Ovary (tissue), 9 donors: Measurements from ENCODE around the gene DCAF8L2. TPM values are rescaled to one million over a fixed set of nuclear protein-coding genes. Genes with fewer than 3 reads are reported as not detected.

Experiments
- DNase-seq, 5 donors: peaks; one replicate each; pipeline ENCODE4 v3.0.0-alpha.2; 2019 to 2020
- H3K27ac ChIP-seq, 2 donors: fragments of 200-600 bp; one replicate each; pipeline versions ENCODE4 v1.5.1 to v1.8.0; 2019 to 2022
- H3K27me3 ChIP-seq: fragments of 200-600 bp; one replicate; pipeline ENCODE4 v1.8.0; 2022
- H3K36me3 ChIP-seq: fragments of 200-600 bp; sonication (generic); one replicate; pipeline ENCODE4 v1.5.1; 2019
- H3K4me1 ChIP-seq: one replicate; pipeline ENCODE4 v1.8.1; 2013; ENCODE audit warnings: mild to moderate bottlenecking, moderate library complexity; ENCODE audit not compliant: insufficient read depth
- H3K4me3 ChIP-seq: fragments of 200-600 bp; sonication (generic); one replicate; pipeline ENCODE4 v1.5.1; 2017
- H3K9me3 ChIP-seq, 2 donors: fragments of 200-600 bp in 1 of 2; sonication (generic) in 1 of 2; one replicate each; pipeline versions ENCODE4 v1.5.1 to v1.8.1; 2013 to 2019; ENCODE audit warnings: mild to moderate bottlenecking in 1 of 2, moderate library complexity in 1 of 2
- EP300 ChIP-seq: sonication (generic); formaldehyde crosslinking; IDR thresholded peaks from one replicate; pipeline ENCODE4 v1.6.1; 2017; ENCODE audit warnings: antibody characterized with exemption
- POLR2A ChIP-seq: fragments of 450-650 bp; IDR thresholded peaks from one replicate; pipeline ENCODE4 v1.6.1; 2017; ENCODE audit warnings: antibody characterized with exemption, mild to moderate bottlenecking, moderate library complexity
- whole genome bisulfite sequencing, 3 donors: extraction: QIAGEN DNeasy Blood & Tissue Kit in 1 of 3; methylation state at CpG; one replicate each; pipeline versions ENCODE4 v1.1.5 to v1.1.7; 2013 to 2017; 5-methylcytosine and 5-hydroxymethylcytosine counted together
- intact Hi-C, 4 donors: fragments of 100-400 bp; cut with DNase I; formaldehyde crosslinking; loops; one replicate each; pipeline versions ENCODE4 v1.11.0 to v1.15.1; 2022 to 2023
- polyA plus RNA-seq, 2 donors: library from polyadenylated mRNA; stranded (reverse); fragments of 200-250 nt in 1 of 2; fragments of 350-450 nt in 1 of 2; fragmentation: Illumina TruSeq in 1 of 2; extraction: RNeasy Lipid Tissue Mini Kit (QIAGEN cat#74804) in 1 of 2; gene quantifications; one replicate each; pipeline ENCODE4 v1.2.3, GENCODE V29; 2013 to 2014
- total RNA-seq, 7 donors: library from RNA; depleted of rRNA in 2 of 7; stranded (reverse); fragments of >200 nt in 2 of 7; fragmentation: NEBNext Ultra II Directional in 3 of 7; extraction: Animal tissue kit (Norgen Biotek cat#: 25700) in 3 of 7; gene quantifications; one replicate each; pipeline versions ENCODE4 v1.1.0 to v1.2.4, GENCODE V29; 2016 to 2023
- TF ChIP-seq, protein P1 (sequence below), 3 donors: fragments of 450-650 bp in 2 of 3; fragments of 200-600 bp in 1 of 3; IDR thresholded peaks; one replicate each; pipeline versions ENCODE4 v1.5.1 to v1.8.0; 2016 to 2022; ENCODE audit warnings: antibody characterized with exemption in 3 of 3, mild to moderate bottlenecking in 1 of 3
- donor health status: DM: no; HTN: no; CAD: no; lungs with moderate emphysema.
- donor health status: DM: no; HTN: no; CAD: no.
- donor health status: Bipolar disorder and iron deficiency.
- donor health status: DM: yes; HTN: yes; CAD: no.
- donor health status: DM: no; HTN: no; CAD: no.
- donor health status: DM: yes; HTN: yes; CAD: no.

The DCAF8L2 gene
- total and polyA plus RNA-seq, 9 donors, result 0.27 to 10.1 (median 1.1) TPM; not detected in 2

DNA sequence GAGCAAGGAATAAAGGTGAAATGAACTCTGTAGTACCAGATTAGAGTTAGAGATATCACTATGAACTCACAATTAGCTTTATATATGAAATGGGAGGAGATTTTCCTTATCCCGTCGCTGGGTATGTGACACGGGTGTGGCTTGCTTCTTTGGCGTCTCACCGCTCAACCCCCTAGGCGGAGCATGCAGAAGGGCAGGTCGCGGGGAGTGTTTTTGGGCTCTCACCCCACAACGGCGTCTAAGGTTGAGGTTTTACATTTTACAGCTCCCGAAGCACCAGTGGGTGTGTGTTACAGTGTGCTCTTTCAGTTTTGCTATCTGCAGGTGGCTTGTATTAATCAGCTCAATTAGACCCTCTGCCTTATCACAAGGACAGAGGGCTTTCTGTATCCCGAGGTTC lies 175.6 kb downstream of the DCAF8L2 start:
- no peak overlapping the region for H3K4me3 ChIP-seq
- intact Hi-C loops, result no loop called here
- H3K4me1 ChIP-seq, result no peaks in the 10 kb centered on the region
- 72 to 77% (median 75%) methylated on average over 12 of the region's 12 CpGs for WGBS, 3 donors
- H3K36me3 ChIP-seq, result no peaks in the 10 kb centered on the region
- no peak overlapping the region for H3K27ac ChIP-seq
- TF ChIP-seq POLR2A, result no peak
- TF ChIP-seq, protein P1, sequence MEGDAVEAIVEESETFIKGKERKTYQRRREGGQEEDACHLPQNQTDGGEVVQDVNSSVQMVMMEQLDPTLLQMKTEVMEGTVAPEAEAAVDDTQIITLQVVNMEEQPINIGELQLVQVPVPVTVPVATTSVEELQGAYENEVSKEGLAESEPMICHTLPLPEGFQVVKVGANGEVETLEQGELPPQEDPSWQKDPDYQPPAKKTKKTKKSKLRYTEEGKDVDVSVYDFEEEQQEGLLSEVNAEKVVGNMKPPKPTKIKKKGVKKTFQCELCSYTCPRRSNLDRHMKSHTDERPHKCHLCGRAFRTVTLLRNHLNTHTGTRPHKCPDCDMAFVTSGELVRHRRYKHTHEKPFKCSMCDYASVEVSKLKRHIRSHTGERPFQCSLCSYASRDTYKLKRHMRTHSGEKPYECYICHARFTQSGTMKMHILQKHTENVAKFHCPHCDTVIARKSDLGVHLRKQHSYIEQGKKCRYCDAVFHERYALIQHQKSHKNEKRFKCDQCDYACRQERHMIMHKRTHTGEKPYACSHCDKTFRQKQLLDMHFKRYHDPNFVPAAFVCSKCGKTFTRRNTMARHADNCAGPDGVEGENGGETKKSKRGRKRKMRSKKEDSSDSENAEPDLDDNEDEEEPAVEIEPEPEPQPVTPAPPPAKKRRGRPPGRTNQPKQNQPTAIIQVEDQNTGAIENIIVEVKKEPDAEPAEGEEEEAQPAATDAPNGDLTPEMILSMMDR (IDR thresholded peaks at IDR 0.05), result no peak
- no peak for DNase-seq
- no peaks in the 10 kb centered on the region for H3K9me3 ChIP-seq
- no peaks in the 10 kb centered on the region for H3K27me3 ChIP-seq

DNA sequence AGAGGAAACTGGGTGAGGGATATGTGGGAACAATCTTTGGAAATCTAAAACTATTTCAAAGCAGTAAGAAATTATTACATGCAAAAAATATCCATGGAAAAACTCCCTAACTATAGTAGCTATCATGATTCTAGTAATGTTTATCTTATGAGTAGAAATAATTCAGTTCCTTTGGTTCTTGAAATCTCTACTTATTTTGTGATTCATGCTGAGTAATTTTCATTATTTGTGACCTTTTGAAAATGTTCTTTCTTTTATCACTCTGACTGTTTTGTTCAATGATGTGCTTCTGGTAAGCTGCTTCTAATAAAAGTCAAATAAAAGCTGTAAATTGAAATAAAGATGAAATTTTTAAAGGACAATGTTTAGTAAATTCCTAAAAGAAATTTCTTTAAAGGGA lies 177.2 kb downstream of the DCAF8L2 start:
- H3K4me1 ChIP-seq, result no peaks in the 10 kb centered on the region
- no peaks in the 10 kb centered on the region for H3K9me3 ChIP-seq
- DNase-seq, result no peak
- intact Hi-C loops, result no loop called here
- H3K36me3 ChIP-seq, result no peaks in the 10 kb centered on the region
- no peak overlapping the region for H3K27ac ChIP-seq
- H3K4me3 ChIP-seq, result no peak overlapping the region
- TF ChIP-seq, protein P1 (IDR thresholded peaks at IDR 0.05), result no peak
- TF ChIP-seq EP300 (no peak), POLR2A (no peak)
- no peaks in the 10 kb centered on the region for H3K27me3 ChIP-seq

DNA sequence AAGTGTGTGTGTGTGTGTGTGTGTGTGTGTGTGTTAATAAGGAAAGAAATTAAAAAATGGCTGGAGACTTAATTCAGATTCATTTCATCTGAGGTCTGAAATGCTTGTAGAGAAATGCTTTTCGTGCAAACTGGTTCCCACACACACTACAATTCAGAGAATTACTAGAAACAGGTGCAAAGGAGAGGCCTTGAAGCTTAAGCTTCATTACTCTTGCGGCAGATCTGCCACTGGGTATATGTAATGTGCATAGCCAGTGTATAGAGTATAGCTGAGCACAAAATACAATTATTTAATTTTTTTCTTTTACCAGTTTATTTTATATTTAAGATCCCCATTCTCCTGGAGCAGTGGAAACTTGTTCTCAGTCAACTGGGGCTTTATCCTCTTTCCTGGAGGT lies 185.8 kb downstream of the DCAF8L2 start:
- Histone ChIP-seq H3K4me1 (no peaks in the 10 kb centered on the region), H3K27me3 (no peaks in the 10 kb centered on the region), H3K36me3 (no peaks in the 10 kb centered on the region), H3K4me3 (no peak overlapping the region), H3K9me3 (no peaks in the 10 kb centered on the region), H3K27ac (no peak overlapping the region)
- 57 to 79% (median 66%) methylated on average over 2 of the region's 2 CpGs for WGBS, 3 donors
- intact Hi-C loops, result no loop called here
- no peak for TF ChIP-seq EP300
- no peak for TF ChIP-seq POLR2A
- TF ChIP-seq, protein P1 (IDR thresholded peaks at IDR 0.05), result no peak
- DNase-seq, result no peak

DNA sequence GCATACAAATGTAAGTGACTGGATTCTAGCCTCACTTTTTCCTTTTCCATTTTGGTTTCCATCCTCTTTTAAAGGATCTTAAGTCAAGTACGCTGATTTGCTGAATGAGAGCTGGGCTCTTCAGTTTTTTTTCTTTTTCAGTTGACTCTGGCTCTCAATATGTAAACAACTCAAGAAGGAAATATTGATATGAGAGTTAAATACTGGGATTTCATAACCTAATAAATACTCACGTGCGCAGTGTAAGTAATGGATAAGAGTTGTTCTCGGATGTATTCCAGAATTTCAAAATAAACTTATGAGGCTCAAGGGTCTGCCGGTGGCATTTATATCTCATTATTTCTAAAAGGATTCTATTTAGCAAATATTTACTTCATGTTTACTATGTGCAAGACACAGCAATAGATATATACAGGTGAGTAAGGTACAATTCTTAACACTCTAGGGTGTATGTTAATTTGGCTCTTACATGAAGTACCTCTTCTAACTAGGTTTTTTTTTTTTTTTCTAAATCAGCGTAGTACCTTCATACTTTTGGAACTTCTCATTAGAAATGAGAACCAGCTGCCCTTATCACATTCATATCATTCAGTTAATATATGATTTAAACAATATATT lies 206.6 kb downstream of the DCAF8L2 start:
- Histone ChIP-seq H3K27ac (no peak overlapping the region), H3K36me3 (no peaks in the 10 kb centered on the region), H3K4me3 (no peak overlapping the region), H3K27me3 (no peaks in the 10 kb centered on the region), H3K9me3 (no peaks in the 10 kb centered on the region), H3K4me1 (no peaks in the 10 kb centered on the region)
- no peak for DNase-seq
- intact Hi-C loops, result no loop called here
- 58 to 66% (median 66%) methylated on average over 6 of the region's 6 CpGs for WGBS, 3 donors
- TF ChIP-seq, protein P1 (IDR thresholded peaks at IDR 0.05), result no peak
- no peak for TF ChIP-seq EP300
- TF ChIP-seq POLR2A, result no peak
